A673 (cell line): Measurements from ENCODE around the gene IL4R.

Source experiments
- EZH2 ChIP-seq: fragments of 200-600 bp; sonication (generic); IDR thresholded peaks from 2 replicates; pipeline ENCODE4 v1.6.1; 2017; ENCODE audit warnings: borderline replicate concordance, low read depth, mild to moderate bottlenecking, mixed read lengths, antibody characterized with exemption, low read length; ENCODE audit not compliant: poor library complexity, severe bottlenecking
- TF ChIP-seq, protein P1 (sequence below): fragments of 300-800, 200-600 bp; sonication (generic); conservative IDR thresholded peaks from 2 replicates; pipeline ENCODE4 v1.5.1; 2017; ENCODE audit warnings: low read depth, mild to moderate bottlenecking, antibody characterized with exemption, low read length, moderate library complexity, mixed read lengths

DNA sequence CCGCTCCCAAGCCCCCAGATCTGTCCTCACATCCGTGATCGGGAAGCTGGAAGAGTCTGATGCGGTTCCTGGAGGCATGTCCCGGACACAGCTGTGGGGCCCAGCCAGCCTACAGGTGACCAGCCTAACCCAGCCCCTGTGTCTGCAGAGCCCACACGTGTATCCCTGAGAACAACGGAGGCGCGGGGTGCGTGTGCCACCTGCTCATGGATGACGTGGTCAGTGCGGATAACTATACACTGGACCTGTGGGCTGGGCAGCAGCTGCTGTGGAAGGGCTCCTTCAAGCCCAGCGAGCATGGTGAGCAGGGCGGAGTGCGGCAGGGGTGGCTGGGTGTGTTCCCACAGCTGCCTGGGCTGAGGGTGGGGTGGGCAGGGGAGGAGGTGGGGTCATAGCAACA is 30.9 kb downstream of the IL4R start:
- TF ChIP-seq, protein P1, sequence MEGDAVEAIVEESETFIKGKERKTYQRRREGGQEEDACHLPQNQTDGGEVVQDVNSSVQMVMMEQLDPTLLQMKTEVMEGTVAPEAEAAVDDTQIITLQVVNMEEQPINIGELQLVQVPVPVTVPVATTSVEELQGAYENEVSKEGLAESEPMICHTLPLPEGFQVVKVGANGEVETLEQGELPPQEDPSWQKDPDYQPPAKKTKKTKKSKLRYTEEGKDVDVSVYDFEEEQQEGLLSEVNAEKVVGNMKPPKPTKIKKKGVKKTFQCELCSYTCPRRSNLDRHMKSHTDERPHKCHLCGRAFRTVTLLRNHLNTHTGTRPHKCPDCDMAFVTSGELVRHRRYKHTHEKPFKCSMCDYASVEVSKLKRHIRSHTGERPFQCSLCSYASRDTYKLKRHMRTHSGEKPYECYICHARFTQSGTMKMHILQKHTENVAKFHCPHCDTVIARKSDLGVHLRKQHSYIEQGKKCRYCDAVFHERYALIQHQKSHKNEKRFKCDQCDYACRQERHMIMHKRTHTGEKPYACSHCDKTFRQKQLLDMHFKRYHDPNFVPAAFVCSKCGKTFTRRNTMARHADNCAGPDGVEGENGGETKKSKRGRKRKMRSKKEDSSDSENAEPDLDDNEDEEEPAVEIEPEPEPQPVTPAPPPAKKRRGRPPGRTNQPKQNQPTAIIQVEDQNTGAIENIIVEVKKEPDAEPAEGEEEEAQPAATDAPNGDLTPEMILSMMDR, result no peak
- TF ChIP-seq EZH2, result no peak
